GM19351 (cell line): Measurements from ENCODE around the gene DOCK7.
"Not testable (repeated sequence)": the region's sequence is repeated elsewhere in the genome, so short reads cannot be mapped to it uniquely, and the experiment has no call there.

Source experiments
- ATAC-seq: cut with Tn5 transposase; IDR thresholded peaks from one replicate; pipeline ENCODE4 v1.9.1; 2021; ENCODE audit warnings: mild to moderate bottlenecking, moderate library complexity; ENCODE audit not compliant: unreplicated experiment

The DOCK7 gene, protein sequence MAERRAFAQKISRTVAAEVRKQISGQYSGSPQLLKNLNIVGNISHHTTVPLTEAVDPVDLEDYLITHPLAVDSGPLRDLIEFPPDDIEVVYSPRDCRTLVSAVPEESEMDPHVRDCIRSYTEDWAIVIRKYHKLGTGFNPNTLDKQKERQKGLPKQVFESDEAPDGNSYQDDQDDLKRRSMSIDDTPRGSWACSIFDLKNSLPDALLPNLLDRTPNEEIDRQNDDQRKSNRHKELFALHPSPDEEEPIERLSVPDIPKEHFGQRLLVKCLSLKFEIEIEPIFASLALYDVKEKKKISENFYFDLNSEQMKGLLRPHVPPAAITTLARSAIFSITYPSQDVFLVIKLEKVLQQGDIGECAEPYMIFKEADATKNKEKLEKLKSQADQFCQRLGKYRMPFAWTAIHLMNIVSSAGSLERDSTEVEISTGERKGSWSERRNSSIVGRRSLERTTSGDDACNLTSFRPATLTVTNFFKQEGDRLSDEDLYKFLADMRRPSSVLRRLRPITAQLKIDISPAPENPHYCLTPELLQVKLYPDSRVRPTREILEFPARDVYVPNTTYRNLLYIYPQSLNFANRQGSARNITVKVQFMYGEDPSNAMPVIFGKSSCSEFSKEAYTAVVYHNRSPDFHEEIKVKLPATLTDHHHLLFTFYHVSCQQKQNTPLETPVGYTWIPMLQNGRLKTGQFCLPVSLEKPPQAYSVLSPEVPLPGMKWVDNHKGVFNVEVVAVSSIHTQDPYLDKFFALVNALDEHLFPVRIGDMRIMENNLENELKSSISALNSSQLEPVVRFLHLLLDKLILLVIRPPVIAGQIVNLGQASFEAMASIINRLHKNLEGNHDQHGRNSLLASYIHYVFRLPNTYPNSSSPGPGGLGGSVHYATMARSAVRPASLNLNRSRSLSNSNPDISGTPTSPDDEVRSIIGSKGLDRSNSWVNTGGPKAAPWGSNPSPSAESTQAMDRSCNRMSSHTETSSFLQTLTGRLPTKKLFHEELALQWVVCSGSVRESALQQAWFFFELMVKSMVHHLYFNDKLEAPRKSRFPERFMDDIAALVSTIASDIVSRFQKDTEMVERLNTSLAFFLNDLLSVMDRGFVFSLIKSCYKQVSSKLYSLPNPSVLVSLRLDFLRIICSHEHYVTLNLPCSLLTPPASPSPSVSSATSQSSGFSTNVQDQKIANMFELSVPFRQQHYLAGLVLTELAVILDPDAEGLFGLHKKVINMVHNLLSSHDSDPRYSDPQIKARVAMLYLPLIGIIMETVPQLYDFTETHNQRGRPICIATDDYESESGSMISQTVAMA (N-terminal part only)

DNA sequence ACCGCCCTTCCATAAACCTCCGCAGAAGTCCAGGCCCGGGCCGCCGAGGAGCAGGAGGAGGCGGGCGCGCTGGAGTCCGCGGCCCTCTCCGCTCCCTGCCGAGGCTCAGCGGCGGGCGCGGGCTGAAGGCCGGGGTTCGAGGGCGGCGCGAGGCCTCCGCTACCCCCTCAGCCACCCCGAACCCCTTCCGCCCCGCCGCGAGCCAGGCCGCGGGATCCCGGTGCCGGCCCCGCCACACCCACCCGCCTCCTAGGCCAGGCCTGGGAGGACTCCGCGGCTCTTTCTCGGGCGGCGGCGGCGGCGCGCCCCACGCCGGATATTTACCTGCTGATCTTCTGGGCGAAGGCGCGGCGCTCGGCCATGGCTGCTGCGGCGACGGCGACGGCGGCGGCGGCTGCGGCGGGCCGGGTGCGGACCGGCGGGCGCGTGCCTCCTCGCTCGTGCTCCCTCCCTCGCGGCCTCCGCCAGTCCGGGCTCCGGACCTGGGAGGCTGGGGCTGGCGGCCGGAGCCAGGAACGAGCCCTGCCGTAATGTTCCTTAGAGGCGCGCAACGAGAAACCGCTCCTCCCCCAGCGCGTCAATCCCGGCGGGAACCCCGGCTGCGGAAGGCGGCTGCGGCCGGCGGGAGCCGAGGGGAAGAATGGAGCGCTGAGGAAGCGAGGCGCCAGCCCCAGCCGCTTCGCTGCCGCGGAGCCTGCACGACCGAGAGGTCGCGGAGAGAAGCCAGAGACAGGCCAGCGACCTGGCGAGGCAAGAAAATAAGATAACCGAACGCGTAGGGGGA is at the start of gene DOCK7:
TSS of gene DOCK7 (minus strand) at position 484 of the 784 bp plus-strand sequence. CDS start at position 362, 122 bp downstream.
- peak; percentile 69 for ATAC-seq

DNA sequence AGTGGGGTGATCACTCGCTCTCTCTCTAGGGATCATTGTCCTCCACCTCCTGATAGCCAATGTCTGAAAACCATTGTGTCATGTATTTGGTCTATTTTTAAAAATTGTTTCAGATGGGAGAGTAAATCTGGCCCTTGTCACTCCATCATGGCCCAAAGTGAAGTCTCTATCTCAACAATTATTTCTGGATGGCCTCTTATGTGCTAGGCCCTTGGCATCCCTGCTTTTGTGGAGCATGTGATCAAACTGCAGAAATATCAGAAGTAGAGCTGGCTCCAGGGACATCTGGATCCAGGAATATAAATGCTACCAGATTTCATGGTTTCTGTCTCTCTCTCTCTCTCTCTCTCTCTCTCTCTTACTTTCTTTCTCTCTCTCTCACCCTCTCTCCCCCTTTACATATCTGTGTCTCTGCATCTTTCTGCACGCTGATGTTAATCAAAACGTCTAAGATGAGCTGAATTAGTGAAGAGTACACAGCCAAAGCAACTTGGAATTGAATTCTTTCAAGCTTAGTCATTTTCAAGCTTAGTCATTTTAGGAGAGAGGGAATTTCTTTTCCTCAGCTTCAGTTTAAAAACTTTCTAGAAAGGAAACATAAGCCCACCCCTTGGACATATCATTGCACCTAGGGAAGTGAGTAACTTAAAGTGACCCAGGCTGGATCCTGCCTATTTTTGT is 47.4 kb upstream of the DOCK7 start:
- no peak for ATAC-seq

DNA sequence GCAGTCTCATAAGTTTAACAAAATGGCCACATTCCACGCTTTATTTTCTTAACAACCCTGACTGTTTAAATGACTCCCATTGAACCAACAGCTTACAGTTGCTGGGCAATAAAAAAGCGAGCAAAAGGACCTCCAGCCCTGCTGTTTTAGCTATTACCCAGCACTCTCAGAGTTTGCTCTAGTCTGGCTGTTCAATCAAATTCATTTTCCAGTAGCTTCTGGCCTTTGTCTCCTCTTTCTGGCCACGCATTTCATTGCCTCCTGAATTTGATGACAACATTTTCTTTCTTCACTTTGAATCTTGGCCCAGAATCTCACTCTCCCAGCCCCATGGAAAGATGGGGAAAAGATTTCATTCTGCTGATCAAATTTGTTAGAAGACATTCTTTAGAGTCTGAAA is 44.1 kb upstream of the DOCK7 start:
- ATAC-seq, result no peak

DNA sequence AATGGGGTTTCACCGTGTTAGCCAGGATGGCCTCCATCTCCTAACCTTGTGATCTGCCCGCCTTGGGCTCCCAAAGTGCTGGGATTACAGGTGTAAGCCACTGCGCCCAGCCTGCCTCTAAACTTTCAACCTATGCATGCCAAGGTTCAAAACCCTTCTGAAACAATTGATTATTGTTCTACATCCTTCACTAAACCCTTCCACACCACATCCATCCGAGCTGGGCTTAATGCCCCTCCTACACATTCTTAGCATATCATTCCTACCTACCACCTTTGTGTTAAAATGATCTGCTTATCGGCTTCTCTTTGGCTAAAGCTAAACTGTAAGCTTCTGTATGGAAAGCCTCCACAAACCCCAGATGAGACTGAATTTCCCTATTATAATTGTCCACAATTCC is 40.8 kb upstream of the DOCK7 start:
- ATAC-seq, result no peak

DNA sequence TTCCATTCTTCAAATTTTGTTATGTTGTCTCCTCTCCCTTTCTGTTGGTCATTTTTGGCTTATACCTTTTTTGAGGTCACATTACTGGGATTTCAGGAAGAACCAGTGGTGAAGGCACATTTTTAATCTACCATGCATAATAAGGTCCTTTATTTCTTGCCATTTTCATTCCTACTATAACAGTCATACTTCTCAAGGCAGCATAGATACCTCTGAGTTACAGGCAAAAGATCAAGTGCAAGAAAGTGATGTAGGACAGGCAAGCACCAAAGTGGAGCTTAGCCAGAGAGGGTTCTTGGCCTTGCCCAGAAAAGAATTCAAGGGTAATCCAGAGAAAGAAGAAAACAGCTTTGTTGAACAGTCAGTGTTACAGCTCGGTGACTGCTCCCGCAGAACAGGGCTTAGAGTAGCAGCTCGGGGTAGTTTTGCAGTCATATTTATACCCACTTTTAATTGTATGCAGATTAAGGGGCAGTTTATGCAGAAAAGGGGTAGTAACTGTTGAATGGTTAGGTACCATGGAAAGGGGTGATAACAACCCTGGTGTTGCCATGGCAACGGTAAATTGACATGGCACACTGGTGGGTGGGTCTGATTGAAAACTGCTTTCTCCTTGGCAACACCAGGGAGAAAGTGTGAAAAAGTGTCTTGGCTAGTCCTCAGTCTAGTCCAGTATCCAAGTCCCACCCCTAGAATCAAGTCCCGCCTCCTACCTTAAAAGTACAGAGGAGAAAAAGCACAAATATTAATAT is 39.6 kb upstream of the DOCK7 start:
- ATAC-seq, result no peak

DNA sequence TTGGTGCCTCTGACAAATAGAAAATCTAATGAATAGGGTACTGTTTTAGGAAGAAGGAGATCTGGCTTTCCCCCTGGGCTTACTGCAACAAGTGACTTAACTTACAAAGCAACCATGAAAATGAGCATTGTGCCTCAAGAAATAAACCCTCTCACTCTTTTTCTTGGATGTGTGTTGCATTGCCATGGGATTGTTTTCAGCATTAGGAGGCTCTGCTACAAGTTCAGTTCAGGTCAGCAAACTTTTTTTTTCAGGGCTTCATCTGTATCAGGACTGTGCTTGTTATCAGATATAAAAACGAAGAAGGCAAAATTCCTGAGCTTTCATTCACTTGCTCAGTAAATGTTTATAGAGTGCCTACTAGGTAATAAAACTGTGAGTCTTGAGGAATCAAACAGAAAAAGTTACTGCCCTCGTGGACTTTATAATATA is 37.8 kb upstream of the DOCK7 start:
- ATAC-seq, result no peak

DNA sequence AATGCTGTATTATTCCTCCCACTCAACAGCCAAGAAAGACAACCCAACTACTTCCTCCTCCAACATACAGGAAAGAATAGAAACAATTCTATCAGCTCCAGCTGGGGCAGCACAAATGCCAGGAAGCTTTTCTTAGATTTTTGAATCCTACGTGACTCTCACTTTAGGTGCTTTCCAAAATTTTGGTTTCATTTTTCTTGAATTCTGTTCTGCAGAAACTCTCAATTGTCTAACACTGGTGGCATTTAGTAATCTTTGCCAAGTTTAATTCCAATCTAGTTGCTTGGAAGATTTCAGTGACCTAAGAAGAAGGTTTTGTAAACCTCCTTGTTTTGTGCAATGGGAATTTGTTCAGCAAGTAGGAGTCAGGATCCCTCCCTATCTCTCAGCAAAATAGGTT is 37.1 kb upstream of the DOCK7 start:
- no peak for ATAC-seq

DNA sequence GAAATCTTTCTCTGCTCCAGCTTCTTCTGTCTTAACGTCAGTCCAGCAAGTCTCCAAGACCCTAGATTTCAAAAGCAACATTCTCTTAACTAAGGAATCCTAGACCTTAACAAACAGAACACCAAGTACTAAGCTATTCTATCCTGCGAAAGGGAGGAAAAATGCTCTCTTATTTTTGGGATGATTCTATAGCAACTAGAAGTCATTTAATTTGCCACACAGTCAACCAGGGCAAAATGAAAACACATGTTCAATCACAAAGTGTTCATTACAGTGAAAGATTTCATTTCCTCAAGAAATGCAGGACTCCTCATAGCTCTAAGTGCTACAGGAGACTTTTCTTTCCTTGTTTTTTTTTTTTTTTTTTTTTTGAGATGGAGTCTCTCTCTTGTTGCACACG is 36.2 kb upstream of the DOCK7 start:
- no peak for ATAC-seq

DNA sequence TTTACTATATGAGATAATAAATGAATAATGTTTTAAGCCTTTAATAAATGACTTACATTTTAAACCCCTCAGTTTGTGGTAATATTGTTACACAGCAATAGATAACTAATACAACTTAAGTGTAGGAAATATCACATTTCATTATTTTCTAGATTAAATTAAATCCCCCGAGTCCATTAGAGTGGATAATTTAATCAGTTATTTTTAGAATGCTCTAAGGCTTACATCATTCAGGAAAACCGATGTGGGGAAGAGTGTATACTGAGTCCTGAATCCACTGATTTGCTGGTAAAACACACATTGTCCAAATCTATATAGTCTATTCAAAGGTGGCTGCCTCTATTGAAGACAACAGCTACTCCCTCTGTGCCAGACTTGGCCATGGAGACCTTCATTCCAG is 35.7 kb upstream of the DOCK7 start:
- no peak for ATAC-seq

DNA sequence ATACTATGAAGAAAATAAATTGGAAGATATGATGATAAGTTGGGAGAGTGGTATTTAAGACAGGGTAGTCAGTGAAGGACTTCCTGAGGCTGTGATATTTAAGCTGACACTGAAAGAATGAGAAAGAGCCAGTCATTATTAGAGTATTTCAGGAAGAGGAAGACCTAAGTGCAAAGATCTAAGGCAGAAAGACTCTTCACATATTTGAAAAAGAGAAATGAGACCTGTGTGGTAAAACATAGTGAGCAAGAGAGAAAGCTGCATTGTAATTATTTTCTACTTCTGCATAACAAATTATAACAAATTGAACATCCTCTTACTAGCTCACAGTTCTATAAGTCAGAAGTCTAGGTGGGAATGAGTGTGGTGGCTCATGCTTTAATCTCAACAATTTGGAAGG is 34.6 kb upstream of the DOCK7 start:
- ATAC-seq, result peak; percentile 86

DNA sequence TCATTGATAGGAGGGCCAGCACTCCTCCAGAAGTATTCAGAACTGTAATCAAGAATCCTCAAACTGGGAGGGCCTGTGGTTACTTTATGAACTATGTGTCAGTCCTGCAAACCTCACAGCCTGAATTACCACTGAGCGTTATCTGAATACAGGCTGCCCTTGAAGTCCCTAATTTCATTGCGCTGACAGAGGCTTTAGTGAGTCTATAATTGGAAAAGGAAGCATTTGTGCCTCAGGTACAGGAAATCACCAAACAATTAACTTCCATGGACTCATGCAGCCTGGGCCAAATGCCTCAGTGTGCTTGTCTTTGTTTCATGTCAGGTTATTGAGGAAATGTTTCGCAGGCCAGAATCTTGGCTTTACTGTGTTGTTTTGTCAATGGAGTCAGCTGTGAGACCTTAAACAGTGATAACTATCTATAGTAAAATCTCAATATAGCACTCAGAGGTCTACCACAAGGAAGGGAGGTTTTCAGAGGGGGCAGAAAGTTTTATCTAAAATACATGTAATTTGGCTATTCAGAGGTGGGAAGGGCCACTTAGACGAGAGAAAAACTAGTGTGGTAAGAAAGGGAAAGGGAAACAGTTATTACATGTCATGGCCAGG is 32.9 kb upstream of the DOCK7 start:
- ATAC-seq, result no peak

DNA sequence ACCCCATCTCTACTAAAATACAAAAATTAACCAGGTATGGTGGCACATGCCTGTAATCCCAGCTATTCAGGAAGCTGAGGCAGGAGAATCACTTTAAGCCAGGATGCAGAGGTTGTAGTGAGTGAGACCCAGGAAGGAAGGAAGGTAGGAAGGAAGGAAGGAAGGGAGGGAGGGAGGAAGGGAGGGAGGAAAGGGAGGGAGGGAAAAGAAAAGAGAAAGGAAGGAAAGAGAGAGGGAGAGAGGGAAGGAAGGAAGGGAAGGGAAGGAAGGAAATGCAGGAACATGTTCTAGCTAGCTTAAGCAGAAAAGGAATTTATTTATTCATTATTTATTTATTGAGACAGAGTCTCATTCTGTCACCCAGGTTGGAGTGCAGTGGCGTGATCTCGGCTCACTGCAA is 30.2 kb upstream of the DOCK7 start:
- ATAC-seq, result not testable (repeated sequence)

DNA sequence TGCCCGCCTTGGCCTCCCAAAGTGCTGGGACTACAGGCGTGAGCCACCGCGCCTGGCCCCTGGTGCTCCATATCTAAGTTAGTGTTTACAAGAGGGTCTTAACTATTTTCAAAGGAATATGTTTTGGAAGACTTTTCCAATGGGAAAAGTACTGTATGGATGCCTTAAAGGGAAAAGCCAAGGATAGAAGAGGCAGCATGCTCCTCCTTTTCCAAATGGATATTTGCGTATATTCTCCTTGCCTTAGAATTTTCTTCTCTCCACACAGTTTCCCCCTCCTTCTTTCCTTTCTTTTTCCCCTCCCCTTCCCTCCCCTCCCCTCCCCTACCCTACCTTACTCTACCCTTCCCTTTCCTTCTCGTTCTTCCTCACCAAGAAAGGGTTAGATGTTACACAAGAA is 29.3 kb upstream of the DOCK7 start:
- ATAC-seq, result no peak

DNA sequence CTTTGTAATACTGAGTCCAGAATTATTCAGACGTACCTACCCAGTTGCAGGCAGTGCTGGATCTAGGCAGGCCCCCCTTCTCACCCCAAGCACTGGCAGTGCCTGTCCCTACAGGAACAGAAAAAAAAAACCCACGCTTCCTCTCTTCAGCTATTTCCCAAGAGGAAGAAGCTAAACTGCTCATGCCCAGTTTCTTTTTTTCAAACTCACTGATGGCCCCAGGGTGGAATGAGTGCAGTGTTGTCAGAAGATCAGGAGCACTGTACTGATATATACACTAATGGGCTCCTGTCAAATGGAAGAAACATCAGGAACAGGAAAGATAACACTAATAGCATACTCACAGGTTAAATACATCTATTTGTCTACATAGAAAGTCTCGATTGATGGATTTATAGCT is 28.2 kb upstream of the DOCK7 start:
- no peak for ATAC-seq

DNA sequence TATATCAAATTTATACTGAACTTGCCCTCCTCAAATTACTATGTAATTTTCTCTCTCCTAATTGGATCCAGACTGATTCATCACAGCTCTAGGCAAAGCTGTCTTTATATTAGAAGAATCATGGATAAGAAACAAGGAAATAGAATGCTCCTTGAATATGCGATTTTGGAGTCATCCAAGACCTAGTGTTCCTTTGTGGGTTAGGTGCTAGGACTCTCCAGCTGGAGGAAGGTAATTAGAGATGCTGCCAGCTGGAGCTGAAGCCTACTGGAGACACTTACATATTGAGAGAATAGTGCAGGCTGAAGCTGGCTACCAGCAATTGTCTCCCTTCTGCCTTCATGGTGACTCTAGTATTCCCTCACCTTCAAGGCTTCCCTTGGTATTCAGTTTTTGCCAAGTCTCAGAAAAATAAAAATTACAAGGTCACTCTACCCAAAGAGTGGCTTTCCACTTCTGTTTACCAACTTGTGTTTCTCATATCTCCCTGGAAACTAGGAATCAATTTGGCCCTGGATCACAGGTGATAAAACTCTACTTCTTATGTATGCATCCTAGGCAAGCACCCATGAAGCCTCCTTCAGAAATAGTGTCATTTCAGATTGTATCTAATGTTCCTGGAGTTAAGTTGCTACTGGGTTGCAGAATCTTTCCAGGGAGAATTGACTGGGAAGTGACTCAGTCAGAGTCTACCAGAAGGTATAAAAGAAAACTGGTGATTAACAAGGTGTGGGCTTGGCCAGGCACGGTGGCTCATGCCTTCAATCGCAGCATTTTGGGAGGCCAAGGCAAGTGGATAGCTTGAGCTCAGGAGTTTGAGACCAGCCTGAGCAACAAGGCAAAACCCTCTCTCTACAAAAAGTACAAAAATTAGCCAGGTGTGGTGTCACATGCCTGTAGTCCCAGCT is 24.4 kb upstream of the DOCK7 start:
- ATAC-seq, result no peak

DNA sequence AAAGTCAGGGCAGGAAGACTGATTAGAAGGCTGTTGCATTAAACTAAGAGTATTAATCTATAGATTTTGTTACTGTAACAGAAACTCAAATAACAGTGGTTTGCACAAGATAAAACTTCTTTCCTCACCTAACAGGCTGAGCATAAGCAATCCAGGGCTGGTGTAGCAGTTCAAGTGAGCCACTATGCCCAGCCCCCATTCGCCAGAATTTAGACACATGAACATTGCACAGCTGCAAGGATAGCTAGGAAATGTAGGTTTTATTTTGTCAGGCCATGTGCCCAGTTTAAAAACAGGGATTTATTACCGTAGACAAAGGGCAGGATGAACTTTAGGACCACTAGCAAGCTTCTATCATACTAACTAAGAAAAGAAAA is 19.5 kb upstream of the DOCK7 start:
- ATAC-seq, result no peak

DNA sequence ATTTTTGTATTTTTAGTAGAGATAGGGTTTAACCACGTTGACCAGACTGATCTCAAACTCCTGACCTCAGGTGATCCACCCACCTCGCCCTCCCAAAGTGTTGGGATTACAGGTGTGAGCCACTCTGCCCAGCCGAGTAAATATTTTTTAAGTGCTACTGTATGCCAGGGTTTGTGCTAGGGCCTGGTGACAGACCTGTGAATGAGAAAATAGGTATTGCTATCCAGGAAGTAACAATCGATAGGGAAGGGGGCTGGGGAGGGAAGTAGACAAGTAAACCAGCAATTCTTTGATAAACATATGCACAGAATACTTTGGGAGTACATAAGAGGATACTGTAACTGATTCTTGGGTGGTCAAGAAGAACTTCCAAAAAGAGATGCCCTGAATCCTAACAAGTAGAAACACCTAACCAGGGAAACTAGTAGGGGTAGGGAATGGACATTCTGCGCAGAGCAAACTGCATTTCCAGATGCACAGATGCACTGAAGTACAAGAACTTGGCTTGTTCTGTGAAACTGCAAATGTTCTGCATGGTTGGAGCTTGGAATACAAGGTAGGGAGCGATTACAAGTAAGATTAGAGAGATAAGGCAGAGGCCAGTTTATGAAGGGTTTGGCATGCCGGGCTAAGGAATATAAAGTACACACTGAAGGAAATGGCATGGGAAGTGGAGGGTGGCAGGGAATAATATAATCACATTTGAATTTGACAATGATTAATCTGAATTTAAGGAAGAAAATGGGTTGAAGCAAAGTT is 19.0 kb upstream of the DOCK7 start:
- ATAC-seq, result no peak
